ENCODE measurements around the gene UVRAG. TPM values are rescaled to one million over a fixed set of nuclear protein-coding genes. Genes with fewer than 3 reads are reported as not detected.

UVRAG gene
- total RNA-seq, 1 donor from 2014 or later: 14.1 TPM

DNA sequence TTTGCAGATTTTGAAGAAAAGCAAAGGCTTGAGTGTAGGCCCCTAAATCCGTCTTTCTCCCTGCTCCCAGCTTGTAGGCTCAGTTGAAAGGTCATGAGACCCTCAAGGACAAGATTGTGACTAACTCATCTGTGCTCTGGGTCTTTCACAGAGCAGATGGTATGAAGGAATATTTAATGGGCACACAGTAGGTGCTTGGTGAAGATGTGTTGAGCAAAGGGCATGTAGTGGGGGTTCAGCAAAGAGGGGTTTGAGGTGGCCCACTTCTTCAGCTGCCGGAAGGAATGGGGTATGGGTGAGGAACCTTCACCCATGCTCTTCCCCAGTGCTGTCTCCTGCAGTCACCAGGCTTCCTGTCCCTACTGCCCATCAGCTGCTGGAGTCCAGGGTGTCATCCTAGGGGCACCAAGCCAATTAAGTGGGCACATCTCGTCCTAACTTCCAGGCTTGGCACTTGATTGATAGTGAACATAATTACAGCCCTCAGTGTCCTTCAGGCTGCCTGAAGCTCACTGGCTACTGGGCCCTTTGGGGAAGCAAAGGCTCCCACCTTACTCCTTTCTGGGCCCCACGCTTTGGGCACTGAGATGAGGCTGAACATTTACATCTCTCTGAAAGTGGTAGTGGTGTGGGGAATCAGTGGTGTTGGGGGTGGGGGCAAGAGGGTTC is 31.5 kb upstream of the UVRAG start:
- no peak overlapping the region for H3K9ac ChIP-seq (ENCODE audit: low read depth in 1 of 3, low read length in 3 of 3)
- no peaks in the 10 kb centered on the region for H3K9me3 ChIP-seq (ENCODE audit: control insufficient read depth in 3 of 3, low read length in 3 of 3)
- H3K4me3 ChIP-seq (ENCODE audit: low read length in 3 of 3): no peak overlapping the region
- H3K27me3 ChIP-seq (ENCODE audit: control insufficient read depth in 3 of 3, insufficient read depth in 3 of 3, low read length in 3 of 3): no peaks in the 10 kb centered on the region
- no peak overlapping the region for H3K27ac ChIP-seq (ENCODE audit: low read depth, low read length)
- H3K4me1 ChIP-seq (ENCODE audit: control insufficient read depth in 3 of 3, insufficient read depth in 3 of 3, low read length in 3 of 3): no peaks in the 10 kb centered on the region
- no peaks in the 10 kb centered on the region for H3K36me3 ChIP-seq (ENCODE audit: control insufficient read depth in 3 of 3, insufficient read depth in 3 of 3, low read length in 3 of 3)

- Histone ChIP-seq H3K9me3 (ENCODE audit: control insufficient read depth in 3 of 3, low read length in 3 of 3) (no peaks in the 10 kb centered on the region), H3K36me3 (ENCODE audit: control insufficient read depth in 3 of 3, insufficient read depth in 3 of 3, low read length in 3 of 3) (no peaks in the 10 kb centered on the region), H3K9ac (ENCODE audit: low read depth in 1 of 3, low read length in 3 of 3) (no peak overlapping the region), H3K27me3 (ENCODE audit: control insufficient read depth in 3 of 3, insufficient read depth in 3 of 3, low read length in 3 of 3) (no peaks in the 10 kb centered on the region), H3K4me1 (ENCODE audit: control insufficient read depth in 3 of 3, insufficient read depth in 3 of 3, low read length in 3 of 3) (no peaks in the 10 kb centered on the region), H3K27ac (ENCODE audit: low read depth, low read length) (no peak overlapping the region), H3K4me3 (ENCODE audit: low read length in 3 of 3) (no peak overlapping the region)
These were observed 30.9 kb upstream of the UVRAG start for GRCh38 chr11:75784085-75784478.

DNA sequence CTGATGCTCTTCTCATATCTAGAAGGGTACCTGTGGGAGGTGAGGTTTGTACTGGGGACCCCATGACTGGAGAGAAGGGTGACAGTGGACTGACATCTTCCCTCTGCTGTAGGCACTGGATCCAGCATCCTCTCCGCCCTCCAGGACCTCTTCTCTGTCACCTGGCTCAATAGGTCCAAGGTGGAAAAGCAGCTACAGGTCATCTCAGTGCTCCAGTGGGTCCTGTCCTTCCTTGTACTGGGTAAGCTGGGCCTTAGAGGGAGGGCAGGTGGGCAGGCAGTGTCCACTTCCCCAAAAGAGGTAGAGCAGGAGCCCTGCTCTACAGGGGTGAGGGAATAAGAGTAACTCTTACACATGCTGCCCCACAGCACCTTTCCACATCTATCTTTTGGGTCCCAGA is 30.5 kb upstream of the UVRAG start:
- H3K9ac ChIP-seq (ENCODE audit: low read depth in 1 of 3, low read length in 3 of 3): no peak overlapping the region
- no peak overlapping the region for H3K4me3 ChIP-seq (ENCODE audit: low read length in 3 of 3)
- H3K9me3 ChIP-seq (ENCODE audit: control insufficient read depth in 3 of 3, low read length in 3 of 3): no peaks in the 10 kb centered on the region
- H3K27me3 ChIP-seq (ENCODE audit: control insufficient read depth in 3 of 3, insufficient read depth in 3 of 3, low read length in 3 of 3): no peaks in the 10 kb centered on the region
- H3K27ac ChIP-seq (ENCODE audit: low read depth, low read length): no peak overlapping the region
- no peaks in the 10 kb centered on the region for H3K4me1 ChIP-seq (ENCODE audit: control insufficient read depth in 3 of 3, insufficient read depth in 3 of 3, low read length in 3 of 3)
- no peaks in the 10 kb centered on the region for H3K36me3 ChIP-seq (ENCODE audit: control insufficient read depth in 3 of 3, insufficient read depth in 3 of 3, low read length in 3 of 3)

- Histone ChIP-seq H3K27ac (ENCODE audit: low read depth, low read length) (no peak overlapping the region), H3K9ac (ENCODE audit: low read depth in 1 of 3, low read length in 3 of 3) (no peak overlapping the region), H3K4me1 (ENCODE audit: control insufficient read depth in 3 of 3, insufficient read depth in 3 of 3, low read length in 3 of 3) (no peaks in the 10 kb centered on the region), H3K27me3 (ENCODE audit: control insufficient read depth in 3 of 3, insufficient read depth in 3 of 3, low read length in 3 of 3) (no peaks in the 10 kb centered on the region), H3K36me3 (ENCODE audit: control insufficient read depth in 3 of 3, insufficient read depth in 3 of 3, low read length in 3 of 3) (no peaks in the 10 kb centered on the region), H3K4me3 (ENCODE audit: low read length in 3 of 3) (no peak overlapping the region), H3K9me3 (ENCODE audit: control insufficient read depth in 3 of 3, low read length in 3 of 3) (no peaks in the 10 kb centered on the region)
These were observed 29.8 kb upstream of the UVRAG start for GRCh38 chr11:75785187-75785586.

GRCh38 chr11:75786101-75786736 is 28.8 kb upstream of the UVRAG start:
- no peaks in the 10 kb centered on the region for H3K36me3 ChIP-seq (ENCODE audit: control insufficient read depth in 3 of 3, insufficient read depth in 3 of 3, low read length in 3 of 3)
- no peaks in the 10 kb centered on the region for H3K4me1 ChIP-seq (ENCODE audit: control insufficient read depth in 3 of 3, insufficient read depth in 3 of 3, low read length in 3 of 3)

GRCh38 chr11:75789521-75789920 is 25.5 kb upstream of the UVRAG start:
- H3K27me3 ChIP-seq (ENCODE audit: control insufficient read depth in 3 of 3, insufficient read depth in 3 of 3, low read length in 3 of 3): no peaks in the 10 kb centered on the region
- no peaks in the 10 kb centered on the region for H3K9me3 ChIP-seq (ENCODE audit: control insufficient read depth in 3 of 3, low read length in 3 of 3)

More at GRCh38 chr11:75786101-75786736, 28.8 kb upstream of the UVRAG start:
- Histone ChIP-seq H3K9me3 (ENCODE audit: control insufficient read depth in 3 of 3, low read length in 3 of 3) (no peaks in the 10 kb centered on the region), H3K27ac (ENCODE audit: low read depth, low read length) (no peak overlapping the region), H3K27me3 (ENCODE audit: control insufficient read depth in 3 of 3, insufficient read depth in 3 of 3, low read length in 3 of 3) (no peaks in the 10 kb centered on the region), H3K9ac (ENCODE audit: low read depth in 1 of 3, low read length in 3 of 3) (no peak overlapping the region), H3K4me3 (ENCODE audit: low read length in 3 of 3) (no peak overlapping the region)

GRCh38 chr11:75790986-75791385 is 24.0 kb upstream of the UVRAG start:
- no peaks in the 10 kb centered on the region for H3K27me3 ChIP-seq (ENCODE audit: control insufficient read depth in 3 of 3, insufficient read depth in 3 of 3, low read length in 3 of 3)
- H3K36me3 ChIP-seq (ENCODE audit: control insufficient read depth in 3 of 3, insufficient read depth in 3 of 3, low read length in 3 of 3): no peaks in the 10 kb centered on the region
- H3K9ac ChIP-seq (ENCODE audit: low read depth in 1 of 3, low read length in 3 of 3): no peak overlapping the region
- H3K4me3 ChIP-seq (ENCODE audit: low read length in 3 of 3): no peak overlapping the region
- H3K9me3 ChIP-seq (ENCODE audit: control insufficient read depth in 3 of 3, low read length in 3 of 3): no peaks in the 10 kb centered on the region
- peaks cover 0 to 21% (median 13%) of the 10 kb centered on the region in 3 donors for H3K4me1 ChIP-seq (ENCODE audit: control insufficient read depth in 3 of 3, insufficient read depth in 3 of 3, low read length in 3 of 3)
- H3K27ac ChIP-seq (ENCODE audit: low read depth, low read length): no peak overlapping the region

More at GRCh38 chr11:75789521-75789920, 25.5 kb upstream of the UVRAG start:
- H3K9ac ChIP-seq (ENCODE audit: low read depth in 1 of 3, low read length in 3 of 3): no peak overlapping the region
- no peak overlapping the region for H3K4me3 ChIP-seq (ENCODE audit: low read length in 3 of 3)
- H3K36me3 ChIP-seq (ENCODE audit: control insufficient read depth in 3 of 3, insufficient read depth in 3 of 3, low read length in 3 of 3): no peaks in the 10 kb centered on the region
- no peak overlapping the region for H3K27ac ChIP-seq (ENCODE audit: low read depth, low read length)
- H3K4me1 ChIP-seq (ENCODE audit: control insufficient read depth in 3 of 3, insufficient read depth in 3 of 3, low read length in 3 of 3): peaks cover 0 to 19% (median 13%) of the 10 kb centered on the region in 3 donors

GRCh38 chr11:75792127-75792731 is 22.8 kb upstream of the UVRAG start:
- Histone ChIP-seq H3K9ac (ENCODE audit: low read depth in 1 of 3, low read length in 3 of 3) (no peak overlapping the region), H3K36me3 (ENCODE audit: control insufficient read depth in 3 of 3, insufficient read depth in 3 of 3, low read length in 3 of 3) (no peaks in the 10 kb centered on the region), H3K4me3 (ENCODE audit: low read length in 3 of 3) (no peak overlapping the region), H3K27ac (ENCODE audit: low read depth, low read length) (no peak overlapping the region), H3K9me3 (ENCODE audit: control insufficient read depth in 3 of 3, low read length in 3 of 3) (no peaks in the 10 kb centered on the region), H3K4me1 (ENCODE audit: control insufficient read depth in 3 of 3, insufficient read depth in 3 of 3, low read length in 3 of 3) (peaks cover 0 to 22% (median 13%) of the 10 kb centered on the region in 3 donors), H3K27me3 (ENCODE audit: control insufficient read depth in 3 of 3, insufficient read depth in 3 of 3, low read length in 3 of 3) (no peaks in the 10 kb centered on the region)

GRCh38 chr11:75792997-75793800 is 21.8 kb upstream of the UVRAG start:
- Histone ChIP-seq H3K27ac (ENCODE audit: low read depth, low read length) (no peak overlapping the region), H3K9me3 (ENCODE audit: control insufficient read depth in 3 of 3, low read length in 3 of 3) (no peaks in the 10 kb centered on the region)

More at GRCh38 chr11:75792997-75793800, 21.8 kb upstream of the UVRAG start:
- H3K27me3 ChIP-seq (ENCODE audit: control insufficient read depth in 3 of 3, insufficient read depth in 3 of 3, low read length in 3 of 3): no peaks in the 10 kb centered on the region
- peaks cover 0 to 22% (median 13%) of the 10 kb centered on the region in 3 donors for H3K4me1 ChIP-seq (ENCODE audit: control insufficient read depth in 3 of 3, insufficient read depth in 3 of 3, low read length in 3 of 3)
- H3K36me3 ChIP-seq (ENCODE audit: control insufficient read depth in 3 of 3, insufficient read depth in 3 of 3, low read length in 3 of 3): no peaks in the 10 kb centered on the region
- H3K4me3 ChIP-seq (ENCODE audit: low read length in 3 of 3): no peak overlapping the region
- H3K9ac ChIP-seq (ENCODE audit: low read depth in 1 of 3, low read length in 3 of 3): no peak overlapping the region

All from skeletal muscle tissue (tissue), 4 donors.